ENCODE measurements around the gene SEMA3B. TPM values are rescaled to one million over a fixed set of nuclear protein-coding genes. Genes with fewer than 3 reads are reported as not detected.

The SEMA3B gene
- total RNA-seq, 1 experiment from 2014 or later, result 0.43 TPM

GRCh38 chr3:50323614-50324199 lies 54.8 kb downstream of the SEMA3B start:
- Histone ChIP-seq H3K36me3 (ENCODE audit: insufficient read depth, low read length, poor library complexity, severe bottlenecking) (no peaks in the 10 kb centered on the region), H3K4me1 (ENCODE audit: insufficient read depth, low read length, poor library complexity, severe bottlenecking) (peaks cover 3% of the 10 kb centered on the region), H3K27ac (ENCODE audit: low read depth, low read length, poor library complexity, severe bottlenecking) (no peak overlapping the region), H3K27me3 (replicated peaks; ENCODE audit: insufficient read depth, low read depth, low read length, poor library complexity) (no peaks in the 10 kb centered on the region), H3K4me3 (ENCODE audit: low read depth, low read length, poor library complexity, severe bottlenecking) (no peak overlapping the region), H3K9me3 (ENCODE audit: low read depth, low read length, poor library complexity, severe bottlenecking) (no peaks in the 10 kb centered on the region)
- no TSS peak for BruUV-seq (replicated peaks)
- intact Hi-C loops (cut with micrococcal nuclease; ENCODE audit: unreplicated experiment), result no loop called here
- DNase-seq (ENCODE audit: low spot score), result no peak
- ChIA-PET POLR2A (ENCODE audit: low non-redundant PET) (no interaction called here), CTCF (no interaction called here)
- no peak for TF ChIP-seq CTCF (conservative IDR thresholded peaks at IDR 0.05; ENCODE audit: low read depth, low read length)
- no peak for TF ChIP-seq EZH2 (IDR thresholded peaks at IDR 0.05; ENCODE audit: borderline replicate concordance, low read depth, low read length, poor library complexity, severe bottlenecking)

GRCh38 chr3:50324351-50325112 lies 55.6 kb downstream of the SEMA3B start:
- H3K4me1 ChIP-seq (ENCODE audit: insufficient read depth, low read length, poor library complexity, severe bottlenecking), result peaks cover 3% of the 10 kb centered on the region
- POLR2A ChIA-PET (ENCODE audit: low non-redundant PET), result no interaction called here
- BruUV-seq (replicated peaks), result no TSS peak
- no peaks in the 10 kb centered on the region for H3K9me3 ChIP-seq (ENCODE audit: low read depth, low read length, poor library complexity, severe bottlenecking)
- peak; percentile 66 for TF ChIP-seq CTCF (conservative IDR thresholded peaks at IDR 0.05; ENCODE audit: low read depth, low read length)
- no peak for TF ChIP-seq EZH2 (IDR thresholded peaks at IDR 0.05; ENCODE audit: borderline replicate concordance, low read depth, low read length, poor library complexity, severe bottlenecking)
- DNase-seq (ENCODE audit: low spot score), result peak; percentile 65
- CTCF ChIA-PET, result no interaction called here
- no peak overlapping the region for H3K4me3 ChIP-seq (ENCODE audit: low read depth, low read length, poor library complexity, severe bottlenecking)
- no peaks in the 10 kb centered on the region for H3K27me3 ChIP-seq (replicated peaks; ENCODE audit: insufficient read depth, low read depth, low read length, poor library complexity)
- no peaks in the 10 kb centered on the region for H3K36me3 ChIP-seq (ENCODE audit: insufficient read depth, low read length, poor library complexity, severe bottlenecking)
- peak overlapping the region; percentile 30 for H3K27ac ChIP-seq (ENCODE audit: low read depth, low read length, poor library complexity, severe bottlenecking)
- intact Hi-C loops (cut with micrococcal nuclease; ENCODE audit: unreplicated experiment), result no loop called here

- Histone ChIP-seq H3K27ac (ENCODE audit: low read depth, low read length, poor library complexity, severe bottlenecking) (no peak overlapping the region), H3K4me3 (ENCODE audit: low read depth, low read length, poor library complexity, severe bottlenecking) (no peak overlapping the region), H3K36me3 (ENCODE audit: insufficient read depth, low read length, poor library complexity, severe bottlenecking) (no peaks in the 10 kb centered on the region), H3K4me1 (ENCODE audit: insufficient read depth, low read length, poor library complexity, severe bottlenecking) (peaks cover 3% of the 10 kb centered on the region), H3K27me3 (replicated peaks; ENCODE audit: insufficient read depth, low read depth, low read length, poor library complexity) (no peaks in the 10 kb centered on the region), H3K9me3 (ENCODE audit: low read depth, low read length, poor library complexity, severe bottlenecking) (no peaks in the 10 kb centered on the region)
- no peak for TF ChIP-seq EZH2 (IDR thresholded peaks at IDR 0.05; ENCODE audit: borderline replicate concordance, low read depth, low read length, poor library complexity, severe bottlenecking)
- TF ChIP-seq CTCF (conservative IDR thresholded peaks at IDR 0.05; ENCODE audit: low read depth, low read length), result no peak
- BruUV-seq (replicated peaks), result no TSS peak
- intact Hi-C loops (cut with micrococcal nuclease; ENCODE audit: unreplicated experiment), result no loop called here
- POLR2A ChIA-PET (ENCODE audit: low non-redundant PET), result no interaction called here
- CTCF ChIA-PET, result no interaction called here
- no peak for DNase-seq (ENCODE audit: low spot score)
Observed at GRCh38 chr3:50325113-50325480, 56.1 kb downstream of the SEMA3B start.
